22Rv1 (cell line): ENCODE results near the gene EPHB1.

Experiments
- ZFX ChIP-seq: fragments of 450-650 bp; IDR thresholded peaks from 2 replicates; pipeline ENCODE4 v1.6.1; 2017; ENCODE audit warnings: antibody characterized with exemption, borderline replicate concordance
- TF ChIP-seq, protein P1 (sequence below): fragments of 450-650 bp; IDR thresholded peaks from 2 replicates; pipeline ENCODE4 v1.5.1; 2017; ENCODE audit warnings: mild to moderate bottlenecking

DNA sequence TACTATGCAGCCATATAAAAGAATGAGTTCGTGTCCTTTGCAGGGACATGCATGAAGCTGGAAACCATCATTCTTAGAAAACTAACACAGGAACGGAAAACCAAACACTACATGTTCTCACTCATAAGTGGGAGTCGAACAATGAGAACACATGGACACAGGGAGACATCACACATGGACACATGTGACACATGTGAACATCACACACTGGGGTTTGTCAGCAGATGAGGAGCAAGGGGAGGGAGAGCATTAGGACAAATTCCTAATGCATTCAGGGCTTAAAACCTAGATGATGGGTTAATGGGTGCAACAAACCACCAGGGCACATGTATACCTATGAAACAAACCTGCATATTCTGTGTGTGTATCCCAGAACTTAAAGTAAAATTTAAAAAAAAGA, 408.0 kb downstream of the EPHB1 start:
- TF ChIP-seq, protein P1, sequence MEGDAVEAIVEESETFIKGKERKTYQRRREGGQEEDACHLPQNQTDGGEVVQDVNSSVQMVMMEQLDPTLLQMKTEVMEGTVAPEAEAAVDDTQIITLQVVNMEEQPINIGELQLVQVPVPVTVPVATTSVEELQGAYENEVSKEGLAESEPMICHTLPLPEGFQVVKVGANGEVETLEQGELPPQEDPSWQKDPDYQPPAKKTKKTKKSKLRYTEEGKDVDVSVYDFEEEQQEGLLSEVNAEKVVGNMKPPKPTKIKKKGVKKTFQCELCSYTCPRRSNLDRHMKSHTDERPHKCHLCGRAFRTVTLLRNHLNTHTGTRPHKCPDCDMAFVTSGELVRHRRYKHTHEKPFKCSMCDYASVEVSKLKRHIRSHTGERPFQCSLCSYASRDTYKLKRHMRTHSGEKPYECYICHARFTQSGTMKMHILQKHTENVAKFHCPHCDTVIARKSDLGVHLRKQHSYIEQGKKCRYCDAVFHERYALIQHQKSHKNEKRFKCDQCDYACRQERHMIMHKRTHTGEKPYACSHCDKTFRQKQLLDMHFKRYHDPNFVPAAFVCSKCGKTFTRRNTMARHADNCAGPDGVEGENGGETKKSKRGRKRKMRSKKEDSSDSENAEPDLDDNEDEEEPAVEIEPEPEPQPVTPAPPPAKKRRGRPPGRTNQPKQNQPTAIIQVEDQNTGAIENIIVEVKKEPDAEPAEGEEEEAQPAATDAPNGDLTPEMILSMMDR, result no peak
- no peak for TF ChIP-seq ZFX
